CD4-positive, alpha-beta T cell treated with Interleukin-6 for 4 hours (primary cell): ENCODE data around the gene TNKS2.
"Not testable (repeated sequence)": the region's sequence is repeated elsewhere in the genome, so short reads cannot be mapped to it uniquely, and the experiment has no call there.

Experiments
- DNase-seq: peaks from one replicate; pipeline ENCODE4 v3.0.0-alpha.2; 2020; ENCODE audit warnings: mixed read lengths

TNKS2 gene

GRCh38 chr10:91797874-91798648, at the start of gene TNKS2:
TSS of gene TNKS2 (plus strand) at chr10:91798426. CDS start at chr10:91798691, 265 bp downstream.
- peak; percentile 93 for DNase-seq

- not testable (repeated sequence) for DNase-seq
Observed at GRCh38 chr10:91749592-91749991, 48.6 kb upstream of the TNKS2 start.

DNA sequence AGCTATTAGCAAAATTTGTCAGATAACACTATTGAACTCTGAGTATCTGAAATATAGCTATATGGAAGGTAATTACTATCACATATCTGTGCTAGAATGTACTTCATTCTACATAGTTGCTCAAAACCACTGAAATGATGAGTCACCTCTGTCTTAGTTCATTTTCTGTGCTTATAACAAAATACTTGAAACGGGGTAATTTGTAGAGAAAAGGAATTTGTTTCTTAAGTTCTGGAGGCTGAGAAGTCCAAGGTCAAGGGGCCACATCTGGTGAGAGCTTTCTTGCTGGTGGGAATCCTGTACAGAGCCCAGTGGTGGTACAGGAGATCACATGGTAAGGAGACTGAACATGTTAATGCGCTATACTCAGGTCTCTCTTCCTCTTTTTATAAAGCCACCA, 41.9 kb upstream of the TNKS2 start:
- no peak for DNase-seq

GRCh38 chr10:91758303-91759146, 39.7 kb upstream of the TNKS2 start:
- DNase-seq: no peak

GRCh38 chr10:91759581-91759986, 38.6 kb upstream of the TNKS2 start:
- no peak for DNase-seq

DNA sequence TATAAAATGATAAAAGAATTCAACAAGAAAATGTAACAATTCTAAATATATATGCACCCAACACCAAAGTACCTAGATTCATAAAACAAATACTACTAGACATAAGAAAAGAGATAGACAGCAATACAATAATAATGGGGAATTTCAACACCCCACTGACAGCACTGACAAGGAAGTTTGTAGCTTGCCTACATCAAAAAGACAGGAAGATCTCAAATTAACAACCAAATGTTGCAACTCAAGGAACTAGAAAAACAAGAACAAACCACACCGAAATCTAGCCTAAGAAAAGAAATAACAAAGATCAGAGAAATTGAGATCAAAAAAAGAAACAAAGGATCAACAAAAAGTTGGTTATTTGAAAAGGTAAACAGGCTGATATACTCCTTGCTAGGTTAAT, 36.5 kb upstream of the TNKS2 start:
- no peak for DNase-seq

- no peak for DNase-seq
Observed at GRCh38 chr10:91762878-91763277, 35.3 kb upstream of the TNKS2 start.

GRCh38 chr10:91766676-91767075, 31.6 kb upstream of the TNKS2 start:
- no peak for DNase-seq

GRCh38 chr10:91768123-91768522, 30.1 kb upstream of the TNKS2 start:
- DNase-seq: no peak

- DNase-seq: no peak
Observed at GRCh38 chr10:91771907-91772306, 26.3 kb upstream of the TNKS2 start.

DNA sequence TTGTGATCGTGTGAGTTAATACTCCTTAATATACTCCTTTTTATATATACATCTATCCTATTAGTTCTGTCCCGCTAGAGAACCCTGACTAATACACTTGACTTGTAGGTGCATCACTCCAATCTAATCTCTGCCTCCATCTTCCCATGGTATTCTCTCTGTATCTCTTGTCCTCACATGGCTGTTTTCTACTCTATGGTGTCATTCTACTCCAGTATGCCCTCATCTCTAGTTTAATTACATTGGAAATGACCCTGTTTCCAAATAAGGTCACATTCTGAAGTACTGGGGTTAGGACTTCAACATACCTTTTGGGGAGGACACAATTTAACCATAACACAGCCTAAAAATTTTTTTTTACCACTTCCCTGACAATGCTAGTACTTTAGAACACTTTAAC, 25.8 kb upstream of the TNKS2 start:
- DNase-seq: no peak

GRCh38 chr10:91772869-91773268, 25.4 kb upstream of the TNKS2 start:
- no peak for DNase-seq

DNA sequence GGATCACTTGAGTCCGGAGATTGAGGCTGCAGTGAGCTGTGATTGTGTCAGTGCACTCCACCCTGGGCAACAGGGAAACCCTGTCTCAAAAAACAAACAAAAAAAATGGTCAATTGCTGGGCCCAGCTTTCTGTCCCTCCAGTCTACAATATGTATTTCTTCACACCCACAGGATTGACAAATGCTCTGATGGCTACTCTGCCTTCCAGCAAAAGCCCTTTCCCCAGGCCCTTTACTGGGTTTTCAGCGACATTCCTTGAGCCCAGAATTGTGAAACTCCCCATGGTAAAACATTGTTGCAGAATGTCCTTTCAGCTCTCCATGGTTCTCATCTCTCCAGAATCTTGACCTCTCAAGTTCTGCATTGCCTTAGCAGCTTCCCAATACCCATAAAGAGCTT, 23.7 kb upstream of the TNKS2 start:
- no peak for DNase-seq

GRCh38 chr10:91775731-91776130, 22.5 kb upstream of the TNKS2 start:
- DNase-seq: no peak

- no peak for DNase-seq
Observed at GRCh38 chr10:91776266-91776665, 22.0 kb upstream of the TNKS2 start.

DNA sequence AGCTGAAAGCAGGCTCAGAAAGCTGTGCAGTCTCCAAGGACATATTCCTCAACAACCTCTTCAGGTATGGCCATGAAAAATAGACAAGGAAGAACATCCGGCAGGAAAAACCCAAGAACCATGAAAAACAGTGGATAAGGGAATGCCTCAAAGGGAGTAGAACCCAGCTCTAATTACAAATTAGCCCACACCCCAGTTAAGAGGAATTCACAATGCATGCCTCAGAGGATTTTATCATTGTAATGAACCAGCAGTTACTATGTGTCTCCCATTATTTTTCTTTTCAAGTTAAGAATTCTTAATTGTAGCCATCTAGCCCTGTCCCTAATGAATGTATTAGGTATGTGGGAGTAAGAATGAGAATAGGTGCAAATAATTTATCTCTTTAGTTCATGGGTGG, 19.7 kb upstream of the TNKS2 start:
- no peak for DNase-seq

DNA sequence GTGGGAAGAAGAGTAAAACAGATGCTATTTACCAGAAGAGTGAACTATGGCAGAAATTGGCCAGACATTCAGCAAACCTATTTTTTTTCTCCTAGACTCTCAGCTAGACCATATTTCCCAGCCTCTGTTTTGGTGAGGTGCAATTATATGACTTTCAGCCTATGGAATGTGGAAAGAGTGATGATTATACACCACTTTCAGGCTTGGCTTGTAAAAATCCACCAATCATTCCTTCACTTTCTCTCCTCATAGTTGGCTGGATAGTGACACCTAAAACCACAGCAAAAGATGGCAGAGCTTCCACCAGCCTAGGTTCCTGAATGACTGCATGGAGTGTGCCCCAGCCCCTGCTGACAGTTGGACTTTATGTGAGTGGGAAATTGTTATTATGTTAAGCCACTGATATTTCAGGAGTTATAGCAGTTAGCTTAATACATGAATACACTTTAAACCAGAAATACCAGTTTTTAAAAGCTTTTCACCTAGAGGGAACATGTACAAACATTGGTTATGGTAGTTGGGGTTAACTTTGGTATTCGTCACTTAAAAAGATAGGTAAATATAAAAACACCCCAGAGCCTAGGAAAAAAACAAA, 19.1 kb upstream of the TNKS2 start:
- no peak for DNase-seq

- DNase-seq: no peak
Observed at GRCh38 chr10:91782539-91782938, 15.7 kb upstream of the TNKS2 start.

- DNase-seq: no peak
Observed at GRCh38 chr10:91785830-91786229, 12.4 kb upstream of the TNKS2 start.

DNA sequence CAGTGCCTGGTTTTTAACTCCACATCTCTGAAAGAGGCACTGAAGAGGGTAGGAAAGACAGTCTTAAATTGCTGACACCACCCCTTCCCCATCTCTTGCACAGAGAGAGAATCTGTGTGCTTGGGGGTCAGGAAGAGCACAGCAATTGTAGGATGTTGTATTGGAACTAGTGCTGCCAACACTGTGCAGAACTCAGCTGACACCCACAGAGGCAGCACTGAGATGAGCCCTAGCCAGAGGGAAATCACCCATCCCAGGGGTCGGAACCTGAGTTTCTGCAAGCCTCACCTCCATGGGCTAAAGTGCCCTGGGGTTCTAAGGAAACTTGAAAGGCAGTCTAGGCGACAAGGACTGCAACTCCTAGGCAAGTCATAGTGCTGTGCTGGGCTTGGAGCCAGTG, 11.0 kb upstream of the TNKS2 start:
- no peak for DNase-seq

- no peak for DNase-seq
Observed at GRCh38 chr10:91787810-91788209, 10.4 kb upstream of the TNKS2 start.

- no peak for DNase-seq
Observed at GRCh38 chr10:91788527-91788926, 9.7 kb upstream of the TNKS2 start.

GRCh38 chr10:91796331-91797047, 1.7 kb upstream of the TNKS2 start:
- DNase-seq: peak; percentile 73
